ENCODE measurements around the gene B3GALT2.

The B3GALT2 gene

GRCh38 chr1:193181985-193182384, 4.4 kb downstream of the B3GALT2 start:
- no peak for DNase-seq (ENCODE audit: low spot score)

- no peak for DNase-seq (ENCODE audit: low spot score)
Measured at GRCh38 chr1:193181536-193181935, 4.9 kb downstream of the B3GALT2 start.

GRCh38 chr1:193179094-193179493, 7.3 kb downstream of the B3GALT2 start:
- DNase-seq (ENCODE audit: low spot score), result no peak

GRCh38 chr1:193176788-193177187, 9.6 kb downstream of the B3GALT2 start:
- no peak for DNase-seq (ENCODE audit: low spot score)

- DNase-seq (ENCODE audit: low spot score), result no peak
Measured at GRCh38 chr1:193176113-193176512, 10.3 kb downstream of the B3GALT2 start.

- DNase-seq (ENCODE audit: low spot score), result no peak
Measured at GRCh38 chr1:193157360-193157759, 29.1 kb downstream of the B3GALT2 start.

GRCh38 chr1:193156822-193157142, 29.6 kb downstream of the B3GALT2 start:
- no peak for DNase-seq (ENCODE audit: low spot score)

- no peak for DNase-seq (ENCODE audit: low spot score)
Measured at GRCh38 chr1:193156117-193156821, 30.1 kb downstream of the B3GALT2 start.

GRCh38 chr1:193144999-193145398, 41.4 kb downstream of the B3GALT2 start:
- DNase-seq (ENCODE audit: low spot score), result no peak

- DNase-seq (ENCODE audit: low spot score), result no peak
Measured at GRCh38 chr1:193144361-193144938, 42.0 kb downstream of the B3GALT2 start.

GRCh38 chr1:193143285-193143684, 43.1 kb downstream of the B3GALT2 start:
- DNase-seq (ENCODE audit: low spot score), result no peak

- DNase-seq (ENCODE audit: low spot score), result no peak
Measured at GRCh38 chr1:193142409-193142808, 44.0 kb downstream of the B3GALT2 start.

- no peak for DNase-seq (ENCODE audit: low spot score)
Measured at GRCh38 chr1:193141804-193142203, 44.6 kb downstream of the B3GALT2 start.

GRCh38 chr1:193140254-193140653, 46.2 kb downstream of the B3GALT2 start:
- no peak for DNase-seq (ENCODE audit: low spot score)

GRCh38 chr1:193131266-193131860, 55.0 kb downstream of the B3GALT2 start:
- DNase-seq (ENCODE audit: low spot score), result no peak

Data from kidney capillary endothelial cell (primary cell).